Ishikawa (cell line): ENCODE measurements around the gene CDKN2A.

Experiments
- CEBPB ChIP-seq: IDR thresholded peaks from 2 replicates; pipeline ENCODE4 v1.6.1; 2012
- CREB1 ChIP-seq: IDR thresholded peaks from 2 replicates; pipeline ENCODE4 v1.6.1; 2012; ENCODE audit warnings: low read depth
- EGR1 ChIP-seq: IDR thresholded peaks from 2 replicates; pipeline ENCODE4 v1.6.1; 2012
- EP300 ChIP-seq: IDR thresholded peaks from 2 replicates; pipeline ENCODE4 v1.6.1; 2012; ENCODE audit warnings: borderline replicate concordance
- FOXM1 ChIP-seq: IDR thresholded peaks from 2 replicates; pipeline ENCODE4 v1.6.1; 2012; ENCODE audit warnings: low read depth, borderline replicate concordance
- NFIC ChIP-seq: IDR thresholded peaks from 2 replicates; pipeline ENCODE4 v1.6.1; 2012
- RAD21 ChIP-seq: IDR thresholded peaks from 2 replicates; pipeline ENCODE4 v1.6.1; 2012; ENCODE audit warnings: low read depth
- TAF1 ChIP-seq: IDR thresholded peaks from 2 replicates; pipeline ENCODE4 v1.6.1; 2012; ENCODE audit warnings: low read depth, mild to moderate bottlenecking
- TCF12 ChIP-seq: IDR thresholded peaks from 2 replicates; pipeline ENCODE4 v1.6.1; 2012; ENCODE audit warnings: low read depth
- TEAD4 ChIP-seq: IDR thresholded peaks from 2 replicates; pipeline ENCODE4 v1.6.1; 2012
- YY1 ChIP-seq: IDR thresholded peaks from 2 replicates; pipeline ENCODE4 v1.6.1; 2012; ENCODE audit warnings: low read depth
- ZBTB7A ChIP-seq: IDR thresholded peaks from 2 replicates; pipeline ENCODE4 v1.6.1; 2012; ENCODE audit warnings: low read depth
- TF ChIP-seq, protein P1 (sequence below): IDR thresholded peaks from 2 replicates; pipeline ENCODE4 v1.6.1; 2012; ENCODE audit warnings: low read depth, mild to moderate bottlenecking
- TF ChIP-seq, protein P2 (sequence below): IDR thresholded peaks from 2 replicates; pipeline ENCODE4 v1.6.1; 2012
- TF ChIP-seq, protein P3 (sequence below): IDR thresholded peaks from 2 replicates; pipeline ENCODE4 v1.6.1; 2012

CDKN2A gene

DNA sequence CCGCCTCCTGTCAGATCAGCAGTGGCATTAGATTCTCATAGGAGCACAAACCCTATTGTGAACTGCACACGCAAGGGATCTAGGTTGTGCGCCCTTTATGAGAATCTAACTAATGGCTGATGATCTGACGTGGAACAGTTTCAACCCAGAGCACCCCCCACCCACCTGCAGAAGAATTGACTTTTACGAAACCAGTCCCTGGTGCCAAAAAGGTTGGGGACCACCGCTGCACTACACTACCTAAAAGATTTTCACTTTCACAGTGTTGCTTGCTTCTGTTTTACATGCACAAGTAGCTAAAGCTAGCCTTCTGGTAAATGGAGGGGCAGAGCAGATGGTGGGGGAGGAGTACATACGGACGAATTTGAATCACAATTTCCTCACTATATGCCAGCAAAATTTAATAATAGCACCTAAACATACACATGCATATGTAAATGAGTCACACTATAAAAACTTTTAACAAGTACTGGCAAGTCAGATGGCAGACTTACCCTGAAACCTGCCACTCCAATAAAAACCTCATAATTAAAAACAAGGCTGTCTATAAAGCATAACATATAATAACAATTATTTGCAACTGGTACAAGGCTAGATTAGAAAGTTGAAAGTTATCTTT lies 38.9 kb upstream of the CDKN2A start:
- TF ChIP-seq CREB1 (no peak), CEBPB (no peak)
- TF ChIP-seq, protein P1, sequence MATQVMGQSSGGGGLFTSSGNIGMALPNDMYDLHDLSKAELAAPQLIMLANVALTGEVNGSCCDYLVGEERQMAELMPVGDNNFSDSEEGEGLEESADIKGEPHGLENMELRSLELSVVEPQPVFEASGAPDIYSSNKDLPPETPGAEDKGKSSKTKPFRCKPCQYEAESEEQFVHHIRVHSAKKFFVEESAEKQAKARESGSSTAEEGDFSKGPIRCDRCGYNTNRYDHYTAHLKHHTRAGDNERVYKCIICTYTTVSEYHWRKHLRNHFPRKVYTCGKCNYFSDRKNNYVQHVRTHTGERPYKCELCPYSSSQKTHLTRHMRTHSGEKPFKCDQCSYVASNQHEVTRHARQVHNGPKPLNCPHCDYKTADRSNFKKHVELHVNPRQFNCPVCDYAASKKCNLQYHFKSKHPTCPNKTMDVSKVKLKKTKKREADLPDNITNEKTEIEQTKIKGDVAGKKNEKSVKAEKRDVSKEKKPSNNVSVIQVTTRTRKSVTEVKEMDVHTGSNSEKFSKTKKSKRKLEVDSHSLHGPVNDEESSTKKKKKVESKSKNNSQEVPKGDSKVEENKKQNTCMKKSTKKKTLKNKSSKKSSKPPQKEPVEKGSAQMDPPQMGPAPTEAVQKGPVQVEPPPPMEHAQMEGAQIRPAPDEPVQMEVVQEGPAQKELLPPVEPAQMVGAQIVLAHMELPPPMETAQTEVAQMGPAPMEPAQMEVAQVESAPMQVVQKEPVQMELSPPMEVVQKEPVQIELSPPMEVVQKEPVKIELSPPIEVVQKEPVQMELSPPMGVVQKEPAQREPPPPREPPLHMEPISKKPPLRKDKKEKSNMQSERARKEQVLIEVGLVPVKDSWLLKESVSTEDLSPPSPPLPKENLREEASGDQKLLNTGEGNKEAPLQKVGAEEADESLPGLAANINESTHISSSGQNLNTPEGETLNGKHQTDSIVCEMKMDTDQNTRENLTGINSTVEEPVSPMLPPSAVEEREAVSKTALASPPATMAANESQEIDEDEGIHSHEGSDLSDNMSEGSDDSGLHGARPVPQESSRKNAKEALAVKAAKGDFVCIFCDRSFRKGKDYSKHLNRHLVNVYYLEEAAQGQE, result no peak

DNA sequence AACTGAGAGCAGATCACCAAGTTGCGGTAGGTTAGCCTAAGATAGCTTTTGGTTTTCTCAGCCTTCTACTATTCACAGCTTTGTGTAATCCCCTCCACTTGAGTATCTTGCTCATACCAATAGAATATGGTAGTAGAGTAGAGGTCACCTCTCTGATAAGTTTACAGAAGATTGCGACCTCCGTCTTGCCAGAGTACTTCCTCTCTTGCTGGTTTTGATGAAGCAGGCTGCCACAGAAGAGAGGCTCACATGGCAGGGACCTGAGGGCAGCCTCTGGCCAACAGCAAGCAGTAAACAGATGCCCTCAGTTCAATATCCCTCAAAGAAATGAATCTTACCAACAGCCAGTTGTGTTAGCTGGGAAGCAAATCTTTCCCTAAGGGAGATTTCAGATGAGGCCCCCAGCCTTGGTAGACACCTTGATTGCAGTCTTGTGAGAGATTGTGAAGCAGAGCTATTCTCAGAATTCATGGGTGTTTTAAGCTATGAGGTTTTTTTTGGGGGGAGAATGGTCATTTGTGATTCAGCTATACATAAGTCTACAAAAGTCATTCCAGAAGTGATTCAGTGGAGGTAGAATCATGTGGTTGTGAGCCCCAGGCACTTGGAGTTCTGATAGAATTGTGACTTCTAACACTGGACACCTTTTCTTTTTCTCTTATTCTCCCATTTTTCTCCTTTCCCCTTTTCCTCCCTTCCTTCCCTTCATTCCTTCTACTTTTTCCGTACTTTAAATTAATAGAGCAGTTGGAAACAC lies 37.6 kb upstream of the CDKN2A start:
- TF ChIP-seq, protein P1, result no peak
- TF ChIP-seq YY1 (no peak), TAF1 (no peak), TCF12 (no peak), FOXM1 (no peak), TEAD4 (no peak), CEBPB (no peak), CREB1 (no peak), RAD21 (no peak), NFIC (no peak), EGR1 (no peak), EP300 (no peak), ZBTB7A (no peak)
- TF ChIP-seq, protein P2, sequence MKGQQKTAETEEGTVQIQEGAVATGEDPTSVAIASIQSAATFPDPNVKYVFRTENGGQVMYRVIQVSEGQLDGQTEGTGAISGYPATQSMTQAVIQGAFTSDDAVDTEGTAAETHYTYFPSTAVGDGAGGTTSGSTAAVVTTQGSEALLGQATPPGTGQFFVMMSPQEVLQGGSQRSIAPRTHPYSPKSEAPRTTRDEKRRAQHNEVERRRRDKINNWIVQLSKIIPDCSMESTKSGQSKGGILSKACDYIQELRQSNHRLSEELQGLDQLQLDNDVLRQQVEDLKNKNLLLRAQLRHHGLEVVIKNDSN, result no peak
- TF ChIP-seq, protein P3, sequence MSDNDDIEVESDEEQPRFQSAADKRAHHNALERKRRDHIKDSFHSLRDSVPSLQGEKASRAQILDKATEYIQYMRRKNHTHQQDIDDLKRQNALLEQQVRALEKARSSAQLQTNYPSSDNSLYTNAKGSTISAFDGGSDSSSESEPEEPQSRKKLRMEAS, result no peak

DNA sequence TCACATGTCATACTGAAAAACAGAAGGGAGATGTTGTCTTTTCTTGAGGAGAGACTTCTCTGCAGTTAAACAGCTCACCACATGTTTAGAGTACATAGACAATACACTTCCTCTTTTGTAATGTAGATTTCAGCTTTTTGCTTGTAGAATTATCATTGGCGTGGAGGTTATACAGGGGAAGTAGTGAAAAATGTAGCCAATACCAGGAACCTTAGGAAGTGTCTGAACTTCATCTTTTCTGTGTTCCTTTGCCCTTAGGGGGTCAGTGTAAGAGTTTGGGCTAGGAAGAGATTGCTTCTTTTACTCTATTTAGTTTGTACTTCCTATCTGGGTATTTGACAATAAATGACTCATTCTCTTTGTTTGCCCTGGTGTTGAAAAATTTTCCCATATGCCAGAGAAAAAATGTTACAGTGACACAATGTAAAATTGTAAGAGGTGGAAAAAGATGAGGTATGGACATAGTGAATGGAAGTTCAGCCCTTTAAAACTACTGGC lies 36.0 kb upstream of the CDKN2A start:
- TF ChIP-seq TCF12, result no peak
- TF ChIP-seq YY1, result no peak
- no peak for TF ChIP-seq TEAD4
- no peak for TF ChIP-seq EGR1
- TF ChIP-seq ZBTB7A, result no peak
- TF ChIP-seq, protein P2, result no peak
- TF ChIP-seq CEBPB, result peak; percentile 55; the same call in 1 of the 2 replicates
- no peak for TF ChIP-seq TAF1

DNA sequence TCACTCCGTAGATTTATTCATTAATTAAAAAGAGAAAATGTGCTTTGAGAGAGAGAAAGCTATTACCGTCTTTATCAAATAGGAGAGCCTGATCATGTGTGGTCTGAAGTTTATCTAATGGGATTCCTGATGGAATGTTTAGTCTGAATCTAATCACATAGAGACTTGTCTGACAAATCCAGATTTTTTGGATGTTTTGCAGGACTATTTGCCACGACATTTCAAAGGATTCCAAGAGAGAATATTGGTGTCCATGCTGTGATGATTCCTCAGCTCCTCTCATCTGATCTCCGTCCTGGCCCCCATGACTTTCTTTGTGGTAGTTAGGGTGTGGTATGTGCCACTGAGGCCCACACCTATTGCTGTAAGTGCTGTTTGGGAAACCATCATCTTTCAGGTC lies 35.0 kb upstream of the CDKN2A start:
- no peak for TF ChIP-seq EGR1
- TF ChIP-seq EP300, result no peak
- TF ChIP-seq TEAD4, result no peak
- TF ChIP-seq TCF12, result no peak
- no peak for TF ChIP-seq TAF1
- TF ChIP-seq ZBTB7A, result no peak
- TF ChIP-seq, protein P1, result no peak
- no peak for TF ChIP-seq NFIC
- TF ChIP-seq CEBPB, result no peak
- TF ChIP-seq FOXM1, result no peak
- TF ChIP-seq CREB1, result no peak
- TF ChIP-seq, protein P3, result no peak
